Caco-2 (cell line): ENCODE measurements around the gene ATP9A. TPM values are rescaled to one million over a fixed set of nuclear protein-coding genes. Genes with fewer than 3 reads are reported as not detected.
"Not testable (repeated sequence)": the region's sequence is repeated elsewhere in the genome, so short reads cannot be mapped to it uniquely, and the experiment has no call there.

ENCODE experiments used
- BruUV-seq: library from RNA; stranded (reverse); fragments of 400-500 nt; replicated peaks from 2 replicates; lab custom pipeline; 2021; lab: Mats Ljungman, UMichigan
- CTCF ChIA-PET: fragments of 300-600 bp; sonication (Branson Sonifier 250); formaldehyde crosslinking; loops from one replicate; lab custom pipeline; 2022; ENCODE audit warnings: antibody characterized with exemption; lab: Charles Lee
- POLR2A ChIA-PET: fragments of 300-600 bp; sonication (Branson Sonifier 250); formaldehyde crosslinking; loops from one replicate; lab custom pipeline; 2022; ENCODE audit warnings: antibody characterized with exemption; lab: Charles Lee
- DNase-seq, 2 experiments: peaks; one replicate each; pipeline versions ENCODE4 v3.0.0 to v3.0.0-alpha.2; 2020 to 2022
- H3K27me3 ChIP-seq: replicated peaks from 2 replicates; pipeline ENCODE4 v1.6.0; 2011; ENCODE audit warnings: low read length; ENCODE audit not compliant: control insufficient read depth, insufficient read depth
- H3K36me3 ChIP-seq: 2 replicates; pipeline ENCODE4 v1.5.1; 2011; ENCODE audit warnings: low read length; ENCODE audit not compliant: control insufficient read depth, insufficient read depth
- H3K4me1 ChIP-seq: fragments of 250-450 bp; sonication (Bioruptor Pico); 2 replicates; pipeline ENCODE4 v1.5.1; 2020; ENCODE audit warnings: mild to moderate bottlenecking
- H3K4me3 ChIP-seq: 2 replicates; pipeline ENCODE4 v1.5.1; 2011; ENCODE audit warnings: low read depth, mild to moderate bottlenecking, control low read depth, low read length
- H3K9me3 ChIP-seq: fragments of 250-450 bp; sonication (Bioruptor Pico); 2 replicates; pipeline ENCODE4 v1.5.1; 2020; ENCODE audit warnings: mild to moderate bottlenecking, moderate library complexity
- H3K27ac Mint-ChIP-seq: one replicate; pipeline ENCODE4 v1.8.0; 2022; ENCODE audit warnings: mixed read lengths; ENCODE audit not compliant: unreplicated experiment
- H3K27me3 Mint-ChIP-seq: one replicate; pipeline ENCODE4 v1.8.0; 2022; ENCODE audit warnings: mixed read lengths; ENCODE audit not compliant: insufficient read depth, unreplicated experiment
- H3K36me3 Mint-ChIP-seq: one replicate; pipeline ENCODE4 v1.8.0; 2022; ENCODE audit warnings: mild to moderate bottlenecking, mixed read lengths; ENCODE audit not compliant: insufficient read depth, unreplicated experiment
- H3K4me1 Mint-ChIP-seq: one replicate; pipeline ENCODE4 v1.8.0; 2022; ENCODE audit warnings: low read depth, mixed read lengths; ENCODE audit not compliant: unreplicated experiment
- H3K4me3 Mint-ChIP-seq: one replicate; pipeline ENCODE4 v1.8.0; 2022; ENCODE audit warnings: mild to moderate bottlenecking, moderate library complexity, mixed read lengths; ENCODE audit not compliant: unreplicated experiment
- H3K9me3 Mint-ChIP-seq: one replicate; pipeline ENCODE4 v1.8.0; 2022; ENCODE audit warnings: mixed read lengths; ENCODE audit not compliant: unreplicated experiment
- CTCF ChIP-seq, 2 experiments: fragments of 200-600 bp in 1 of 2; IDR thresholded peaks; 1 replicate in 1 of 2; 2 replicates in 1 of 2; pipeline versions ENCODE4 v1.5.1 to v1.8.0; 2011 to 2022; ENCODE audit warnings: antibody characterized with exemption in 1 of 2, control low read depth in 1 of 2, inconsistent platforms in 1 of 2, low read depth in 1 of 2, low read length in 1 of 2, mild to moderate bottlenecking in 1 of 2, moderate library complexity in 1 of 2; ENCODE audit not compliant: insufficient read depth in 1 of 2, severe bottlenecking in 1 of 2, unreplicated experiment in 1 of 2
- intact Hi-C: fragments of 100-400 bp; cut with micrococcal nuclease; formaldehyde crosslinking; loops from one replicate; pipeline ENCODE4 v1.10.0; 2022; ENCODE audit not compliant: unreplicated experiment
- total RNA-seq: library from RNA; stranded (reverse); gene quantifications from 2 replicates; pipeline ENCODE4 v1.2.3, GENCODE V29; 2022

Gene ATP9A
- total RNA-seq, 1 experiment from 2014 or later, result 102 TPM

DNA sequence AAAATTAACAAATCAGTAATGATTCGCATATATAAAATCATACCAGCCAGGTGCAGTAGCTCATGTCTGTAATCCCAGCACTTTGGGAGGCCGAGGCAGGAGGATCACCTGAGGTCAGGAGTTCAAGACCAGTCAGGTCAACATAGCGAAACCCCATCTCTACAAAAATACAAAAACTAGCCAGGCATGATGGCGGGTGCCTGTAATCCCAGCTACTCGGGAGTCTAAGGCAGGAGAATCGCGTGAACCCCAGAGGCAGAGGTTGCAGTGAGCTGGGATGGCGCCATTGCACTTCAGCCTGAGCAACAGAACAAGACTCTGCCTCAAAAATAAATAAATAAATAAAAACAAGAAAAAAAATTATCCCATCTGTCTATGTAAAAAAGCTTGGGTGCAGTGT is 124.4 kb downstream of the ATP9A start:
- peaks cover 64% of the 10 kb centered on the region for H3K36me3 Mint-ChIP-seq
- H3K9me3 Mint-ChIP-seq, H3K36me3 ChIP-seq, H3K4me1 ChIP-seq, H3K4me1 Mint-ChIP-seq, H3K27me3 Mint-ChIP-seq, POLR2A ChIA-PET, H3K9me3 ChIP-seq, BruUV-seq, H3K4me3 ChIP-seq, H3K27me3 ChIP-seq, H3K27ac Mint-ChIP-seq, H3K4me3 Mint-ChIP-seq, DNase-seq: not testable (repeated sequence)
- peak in 1 of 2 experiments; percentile 14 for TF ChIP-seq CTCF (IDR thresholded peaks at IDR 0.05; ENCODE audit: insufficient read depth in 1 of 2, low read depth in 1 of 2, low read length in 1 of 2, severe bottlenecking in 1 of 2, unreplicated experiment in 1 of 2)
- CTCF ChIA-PET, result interaction anchor here (0.6 to 0.9 kb wide), 2 partner anchors 439 to 529 kb away, joined by 3 to 6 read pairs; no protein-coding TSS in a partner anchor
- intact Hi-C loops, result loop anchor here (2.0 kb wide), 1 partner anchor 23 kb away; no protein-coding TSS in a partner anchor

DNA sequence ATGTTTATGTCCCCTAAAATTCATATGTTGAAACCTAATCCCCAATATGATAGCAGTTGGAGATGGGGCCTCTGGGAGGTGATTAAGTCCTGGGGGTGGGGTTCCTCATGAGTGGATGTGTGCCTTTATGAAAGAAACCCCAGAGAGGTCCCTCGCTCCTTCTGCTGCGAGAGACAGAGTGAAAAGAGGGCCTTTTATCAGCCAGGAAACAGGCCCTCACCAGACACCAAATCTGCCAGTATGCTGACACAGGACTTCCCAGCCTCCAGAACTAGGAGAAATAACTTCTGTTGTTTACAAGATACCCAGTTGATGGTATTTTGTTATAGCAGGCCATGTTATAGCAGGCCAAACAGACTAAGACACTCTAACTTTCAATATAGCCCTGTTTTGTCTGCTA is 124.8 kb downstream of the ATP9A start:
- H3K27me3 ChIP-seq, result no peaks in the 10 kb centered on the region
- peaks cover 6% of the 10 kb centered on the region for H3K4me1 Mint-ChIP-seq
- BruUV-seq, result no TSS peak
- DNase-seq, result no peak
- H3K27ac Mint-ChIP-seq, result no peak overlapping the region
- intact Hi-C loops, result no loop called here
- H3K9me3 Mint-ChIP-seq, result no peaks in the 10 kb centered on the region
- no peak overlapping the region for H3K4me3 Mint-ChIP-seq
- no peak overlapping the region for H3K4me3 ChIP-seq
- H3K4me1 ChIP-seq, result no peaks in the 10 kb centered on the region
- ChIA-PET POLR2A (no interaction called here), CTCF (interaction anchor here (0.6 to 1.0 kb wide), 3 partner anchors 124 to 529 kb away, joined by 3 to 6 read pairs (median 3); no protein-coding TSS in a partner anchor)
- no peaks in the 10 kb centered on the region for H3K27me3 Mint-ChIP-seq
- H3K36me3 Mint-ChIP-seq, result peaks cover 62% of the 10 kb centered on the region
- H3K36me3 ChIP-seq, result no peaks in the 10 kb centered on the region; the same call in 1 of the 2 replicates
- TF ChIP-seq CTCF (IDR thresholded peaks at IDR 0.05; ENCODE audit: insufficient read depth in 1 of 2, low read depth in 1 of 2, low read length in 1 of 2, severe bottlenecking in 1 of 2, unreplicated experiment in 1 of 2), result no peak
- no peaks in the 10 kb centered on the region for H3K9me3 ChIP-seq

DNA sequence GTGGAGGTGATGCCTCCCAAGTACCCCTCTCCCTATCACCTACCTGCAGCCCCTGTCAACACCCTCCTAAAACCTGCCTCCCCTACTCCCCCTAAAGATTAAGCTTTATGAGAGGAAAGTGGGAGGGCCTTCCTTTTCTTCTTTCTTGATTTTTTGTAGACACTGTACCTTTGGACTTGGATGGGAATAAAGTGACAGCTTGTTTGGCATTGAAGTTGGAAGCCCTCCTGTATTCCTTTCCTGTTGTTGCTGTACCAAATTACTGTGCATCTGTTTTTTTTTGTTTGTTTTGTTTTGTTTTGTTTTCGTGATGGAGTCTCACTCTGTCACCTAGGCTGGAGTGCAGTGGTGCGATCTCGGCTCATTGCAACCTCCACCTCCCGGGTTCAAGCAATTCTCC is 126.3 kb downstream of the ATP9A start:
- no peaks in the 10 kb centered on the region for H3K4me1 ChIP-seq
- H3K9me3 ChIP-seq, result no peaks in the 10 kb centered on the region
- H3K27me3 ChIP-seq, result no peaks in the 10 kb centered on the region
- Mint-ChIP-seq H3K36me3 (peaks cover 69% of the 10 kb centered on the region), H3K27me3 (no peaks in the 10 kb centered on the region), H3K9me3 (no peaks in the 10 kb centered on the region), H3K27ac (no peak overlapping the region), H3K4me3 (no peak overlapping the region), H3K4me1 (peaks cover 6% of the 10 kb centered on the region)
- DNase-seq, result no peak
- no peak overlapping the region for H3K4me3 ChIP-seq
- POLR2A ChIA-PET, result no interaction called here
- CTCF ChIA-PET, result interaction anchor here (0.7 kb wide), 3 partner anchors 12 to 318 kb away, joined by 4 to 8 read pairs (median 7); no protein-coding TSS in a partner anchor
- intact Hi-C loops, result no loop called here
- peaks cover 1% of the 10 kb centered on the region; the same call in 1 of the 2 replicates for H3K36me3 ChIP-seq
- no TSS peak for BruUV-seq
- no peak for TF ChIP-seq CTCF (IDR thresholded peaks at IDR 0.05; ENCODE audit: insufficient read depth in 1 of 2, low read depth in 1 of 2, low read length in 1 of 2, severe bottlenecking in 1 of 2, unreplicated experiment in 1 of 2)
